Ramos (cell line): ENCODE results near the gene PLA2G6.

ENCODE experiments used
- in situ Hi-C: fragments of 300-500 bp; cut with MboI; formaldehyde crosslinking; loops from one replicate; pipeline ENCODE4 v1.14.3; 2022; ENCODE audit warnings: low sequenced_read_pairs; ENCODE audit not compliant: unreplicated experiment

The PLA2G6 gene

GRCh38 chr22:38078046-38078840, 103.4 kb downstream of the PLA2G6 start:
- in situ Hi-C loops = no loop called here

GRCh38 chr22:38077595-38077994, 104.0 kb downstream of the PLA2G6 start:
- in situ Hi-C loops = no loop called here

DNA sequence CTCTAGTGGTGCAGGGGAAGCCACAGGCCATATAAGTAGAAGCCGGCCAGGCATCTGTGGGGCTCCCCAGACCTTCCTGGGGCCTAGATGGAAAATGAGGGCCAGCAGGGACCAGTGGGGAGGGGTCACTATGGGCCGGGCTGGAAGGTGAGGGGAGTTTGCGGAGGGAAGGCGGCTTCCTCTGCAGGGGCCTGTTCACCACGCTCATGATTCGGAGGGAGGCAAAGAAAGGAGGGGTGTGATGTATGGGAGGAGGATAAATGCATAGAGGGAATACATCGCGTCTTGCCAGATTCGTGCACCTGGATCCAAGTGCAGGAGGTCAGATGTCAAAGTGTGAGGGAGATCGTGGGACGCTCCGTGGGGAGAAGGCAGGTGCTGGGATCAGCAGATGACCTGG, 104.5 kb downstream of the PLA2G6 start:
- in situ Hi-C loops = no loop called here

DNA sequence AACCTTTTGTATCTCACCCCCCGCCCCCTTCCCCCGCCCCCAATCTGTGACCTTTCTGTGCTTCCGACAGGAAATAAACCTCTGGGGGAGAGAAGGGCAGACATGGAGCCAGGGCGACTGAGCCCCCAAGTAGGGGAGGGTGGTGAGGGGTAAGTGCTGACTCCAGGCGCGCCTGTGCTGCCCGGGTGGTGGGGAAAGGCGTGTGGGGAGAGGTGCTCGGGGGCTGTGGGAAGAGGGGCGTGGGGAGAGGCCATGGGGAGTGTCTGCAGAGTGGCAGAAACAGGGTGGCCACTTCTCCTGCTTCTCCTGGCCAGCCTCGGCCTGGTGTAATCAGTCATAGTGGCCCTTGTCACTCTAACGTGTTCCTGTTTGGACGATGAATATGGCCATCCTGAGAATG, 105.7 kb downstream of the PLA2G6 start:
- in situ Hi-C loops = no loop called here

- in situ Hi-C loops = no loop called here
Measured at GRCh38 chr22:38075105-38075825, 106.4 kb downstream of the PLA2G6 start.

- in situ Hi-C loops = no loop called here
Measured at GRCh38 chr22:38074181-38075104, 107.2 kb downstream of the PLA2G6 start.

DNA sequence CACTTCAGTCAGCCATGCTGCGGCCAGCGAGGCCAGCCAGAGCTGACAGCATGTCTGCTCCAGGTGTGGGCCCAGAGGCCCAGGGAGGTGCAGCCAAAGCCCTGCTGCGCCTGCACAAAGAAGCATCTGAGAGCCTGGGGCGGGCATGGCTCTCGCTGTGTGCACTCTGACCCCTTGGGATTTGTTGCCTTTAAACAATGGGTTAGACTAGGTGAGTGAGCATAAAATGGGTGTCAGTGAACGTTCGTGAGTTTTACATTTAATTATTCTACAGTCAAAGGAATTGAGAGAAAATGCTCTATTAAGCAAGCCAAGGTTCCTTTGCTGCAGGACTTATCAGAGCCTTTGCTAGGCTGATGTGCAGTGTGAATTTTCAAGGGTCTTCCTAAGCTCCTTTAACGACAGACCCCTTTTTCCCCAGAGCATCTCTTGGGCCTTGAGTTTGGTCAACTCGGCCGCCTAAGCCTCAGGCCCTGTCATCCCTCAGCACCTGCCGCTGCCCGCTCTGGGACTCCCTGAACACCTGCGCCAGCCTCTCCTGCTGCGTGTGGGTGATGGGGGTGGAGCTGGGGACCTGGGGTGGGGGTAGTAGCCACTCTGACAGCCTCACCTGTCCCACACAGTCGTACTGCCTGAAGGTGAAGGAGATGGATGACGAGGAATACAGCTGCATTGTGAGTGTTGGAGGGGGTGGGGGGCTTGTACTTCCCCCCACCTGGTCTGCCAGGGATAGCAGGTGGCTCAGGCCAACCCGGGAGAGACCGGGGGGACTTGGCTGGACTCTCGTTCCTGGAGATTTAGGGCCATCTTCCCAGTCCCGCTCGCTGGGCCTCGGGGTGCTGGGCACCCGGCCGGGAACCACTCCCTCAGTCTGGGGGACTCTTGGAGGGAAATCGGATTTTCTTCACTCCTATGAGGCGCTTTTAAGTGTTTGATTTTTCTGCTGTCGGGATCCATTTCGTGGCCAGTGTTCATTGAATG, 108.2 kb downstream of the PLA2G6 start:
- in situ Hi-C loops = no loop called here

DNA sequence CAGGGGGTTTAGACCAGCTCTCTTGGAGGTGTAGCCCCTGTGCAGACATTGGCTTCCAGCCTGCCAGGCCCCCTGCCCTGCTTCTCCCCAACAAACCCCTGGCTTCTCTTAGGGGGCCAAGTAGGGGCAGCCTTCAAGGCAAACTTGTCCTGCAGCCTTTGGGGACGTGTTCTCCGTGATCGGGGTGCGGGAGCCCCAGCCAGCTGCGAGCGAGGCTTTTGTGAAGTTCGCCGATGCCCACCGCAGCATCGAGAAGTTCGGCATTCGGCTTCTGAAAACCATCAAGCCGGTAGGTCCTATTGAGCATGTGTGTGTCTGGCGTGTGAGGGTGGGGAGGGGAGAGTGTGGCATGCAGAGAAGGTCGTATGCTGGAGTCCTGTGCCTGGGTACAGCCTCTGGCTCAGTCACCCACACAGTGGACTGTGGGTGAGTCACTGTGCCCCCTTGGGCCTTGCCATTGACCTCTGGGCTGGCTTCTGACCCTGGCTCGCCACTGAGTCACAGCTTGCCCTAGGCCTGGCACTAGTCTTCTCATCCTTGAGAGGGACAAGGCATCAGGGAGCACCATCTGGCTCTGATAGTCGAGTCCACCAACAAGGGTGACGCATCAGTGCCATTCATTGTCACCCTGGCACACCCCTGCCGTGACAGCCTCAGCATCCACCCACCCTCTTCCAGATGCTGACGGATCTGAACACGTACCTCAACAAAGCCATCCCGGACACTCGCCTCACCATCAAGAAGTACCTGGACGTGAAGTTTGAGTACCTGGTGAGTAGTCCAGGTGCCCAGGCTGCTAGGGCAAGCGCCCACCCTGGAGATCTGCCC, 109.1 kb downstream of the PLA2G6 start:
- in situ Hi-C loops = no loop called here

DNA sequence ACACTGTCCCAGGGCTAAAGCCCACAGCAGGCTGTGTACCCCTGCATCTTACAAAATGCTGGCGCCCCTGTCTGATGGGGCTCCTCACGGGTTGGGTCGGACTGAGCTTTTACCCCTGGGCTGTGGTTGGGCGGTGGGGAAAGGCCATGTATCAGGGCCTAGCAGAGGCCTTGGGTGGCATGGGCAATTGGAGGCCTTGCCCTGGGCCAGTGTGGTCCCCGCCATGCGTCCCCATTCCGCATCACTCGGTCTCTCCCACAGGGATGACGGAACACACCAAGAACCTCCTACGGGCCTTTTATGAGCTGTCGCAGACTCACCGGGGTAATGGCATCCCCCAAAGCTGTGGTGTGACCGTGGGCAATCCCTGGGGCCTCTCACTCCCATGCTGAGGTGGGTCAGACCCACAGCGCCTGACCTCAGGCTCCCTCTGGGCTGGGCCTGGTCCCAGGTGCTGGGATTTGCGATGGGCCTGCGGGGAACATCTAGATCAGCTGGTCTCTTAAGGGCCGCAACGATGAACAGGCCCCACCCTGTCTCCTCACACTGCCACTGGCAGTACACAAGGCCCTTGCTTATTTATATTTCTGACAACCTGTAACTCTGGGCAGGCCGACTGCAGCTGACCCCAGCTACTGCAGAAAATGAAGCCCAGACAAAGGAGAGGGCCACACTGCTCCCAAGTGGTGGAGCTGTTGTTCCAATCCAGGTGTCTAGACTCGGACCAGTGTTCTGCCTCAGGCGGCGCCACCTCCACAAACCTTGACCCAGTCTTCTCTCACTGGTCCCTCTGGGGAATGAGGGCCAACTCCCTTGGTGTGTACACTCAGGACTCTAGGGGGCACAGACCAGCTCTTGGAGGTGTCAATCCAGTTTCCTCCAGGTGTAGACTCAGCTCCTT, 110.0 kb downstream of the PLA2G6 start:
- in situ Hi-C loops = no loop called here

DNA sequence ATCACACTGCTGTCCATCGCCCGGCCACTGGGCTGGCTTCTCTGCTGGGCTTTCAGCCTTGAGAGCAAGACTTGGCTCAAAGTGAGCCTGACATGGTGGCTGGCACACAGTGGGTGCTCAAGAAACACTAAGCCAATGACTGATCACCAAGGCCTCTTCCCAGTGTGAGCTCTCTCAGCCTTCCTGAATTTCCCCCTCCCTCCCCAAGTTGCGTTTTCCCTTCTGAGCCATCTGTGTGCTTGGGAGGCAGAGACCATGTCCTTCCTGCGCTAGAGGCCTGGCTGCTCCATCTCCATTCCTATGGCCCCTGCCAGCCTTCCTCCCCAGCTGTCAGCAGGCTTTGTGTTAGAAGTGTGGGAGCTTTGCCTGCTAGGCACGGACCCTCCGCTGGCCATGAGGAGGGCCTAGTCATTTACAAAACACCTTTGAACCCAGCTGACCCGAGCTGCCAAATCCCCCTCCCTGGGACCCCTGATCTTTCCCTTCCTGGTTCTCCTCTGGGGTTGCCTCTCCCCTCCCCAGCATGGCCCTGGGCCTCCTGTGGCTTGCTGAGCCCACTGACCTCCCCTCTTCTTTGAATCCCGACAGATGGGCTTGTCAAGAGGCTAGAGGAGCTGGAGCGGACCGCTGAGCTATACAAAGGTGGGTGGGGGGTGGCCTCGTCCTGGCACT, 111.2 kb downstream of the PLA2G6 start:
- in situ Hi-C loops = no loop called here

DNA sequence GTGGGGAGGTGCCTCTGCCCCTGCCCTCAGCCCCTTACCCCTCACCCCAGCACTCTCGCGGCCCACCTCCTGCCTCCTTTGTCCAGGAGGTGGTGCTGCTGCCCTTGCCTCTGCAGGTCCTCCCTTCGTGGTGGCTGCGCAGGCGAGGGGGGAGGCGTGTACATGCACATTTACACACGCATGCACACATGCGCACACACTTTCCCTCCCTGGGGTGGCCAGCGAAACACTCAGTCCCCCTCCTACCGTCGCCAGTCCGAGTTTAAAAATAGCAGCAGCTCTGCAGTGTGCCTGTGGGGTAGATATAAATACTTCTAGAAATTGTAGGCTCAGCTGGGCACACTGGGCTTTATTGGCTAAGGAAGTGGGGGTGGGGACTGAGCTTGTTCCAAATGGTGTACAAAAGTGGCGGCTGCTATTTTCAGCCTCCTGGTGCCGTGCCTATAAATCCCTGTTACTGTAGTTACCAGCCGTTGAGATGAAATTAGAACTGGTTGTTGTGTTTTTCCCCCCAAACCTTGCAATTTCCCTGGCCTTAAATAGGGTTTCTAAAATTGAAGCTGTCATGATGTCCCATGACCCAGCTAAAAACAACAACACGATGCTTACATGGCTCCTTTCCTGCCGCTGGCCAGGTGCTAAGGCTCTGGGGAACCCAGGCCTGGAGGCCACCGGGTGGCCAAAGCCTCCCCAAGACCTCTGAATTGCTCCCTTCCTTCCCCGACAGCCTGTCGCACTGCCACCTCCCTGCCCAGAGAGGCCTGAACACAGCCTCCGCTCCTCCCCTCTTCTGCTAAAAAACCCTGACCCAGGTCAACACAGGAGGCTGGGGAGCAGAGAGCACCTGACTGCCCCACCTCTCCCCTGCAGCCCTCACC, 112.0 kb downstream of the PLA2G6 start:
- in situ Hi-C loops = no loop called here

DNA sequence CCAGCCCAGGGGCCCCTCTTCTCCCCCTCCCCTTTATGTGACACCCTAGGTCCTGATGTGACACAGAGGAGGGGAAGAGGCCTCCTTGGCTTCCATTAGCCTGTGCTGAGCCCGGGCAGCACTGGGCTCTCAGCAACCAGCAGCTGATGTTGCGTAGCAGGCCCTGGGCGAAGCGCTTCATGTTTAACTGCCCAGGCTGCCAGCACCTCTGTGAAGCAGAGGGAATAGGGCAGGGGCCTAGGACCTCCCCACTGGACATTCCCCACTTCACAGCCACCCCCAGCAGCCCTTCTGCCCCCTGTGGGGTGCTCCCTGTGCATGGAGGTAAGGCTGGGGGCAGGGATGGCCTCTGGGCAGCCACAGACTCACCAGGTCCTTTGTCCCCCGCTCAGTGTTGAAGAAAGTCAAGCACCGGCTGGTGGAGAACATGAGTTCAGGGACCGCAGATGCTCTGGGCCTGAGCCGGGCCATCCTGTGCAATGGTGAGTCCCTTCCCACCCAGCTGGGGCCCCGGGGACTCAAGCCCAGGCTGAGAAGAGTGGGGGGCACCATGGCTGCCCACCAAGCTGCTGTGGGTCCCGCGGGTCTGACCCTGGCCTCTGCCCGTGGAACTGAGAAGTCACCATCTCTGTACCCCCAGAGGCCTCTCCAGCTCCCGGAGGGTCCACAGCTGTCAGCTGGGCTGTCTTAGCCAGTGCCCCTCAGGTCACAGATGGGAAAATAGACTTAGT, 112.8 kb downstream of the PLA2G6 start:
- in situ Hi-C loops = no loop called here

GRCh38 chr22:38067761-38068360, 113.8 kb downstream of the PLA2G6 start:
- in situ Hi-C loops = no loop called here

DNA sequence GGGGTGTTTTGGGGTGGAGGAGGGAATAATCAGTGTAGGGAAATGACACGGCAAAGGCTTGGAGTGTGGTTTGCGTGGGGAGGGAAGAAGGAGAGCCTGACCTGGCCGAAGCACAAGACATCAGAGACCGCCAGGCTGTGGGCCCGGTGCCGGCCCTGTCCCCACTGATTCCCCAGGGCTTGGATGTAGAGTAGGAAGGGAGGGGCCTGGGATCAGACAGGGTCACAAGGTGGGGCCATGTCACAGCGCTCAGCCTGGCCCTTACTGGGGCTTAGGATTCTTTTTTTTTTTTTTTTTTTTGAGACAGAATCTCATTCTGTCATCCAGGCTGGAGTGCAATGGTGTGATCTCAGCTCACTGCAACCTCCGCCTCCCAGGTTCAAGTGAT, 114.6 kb downstream of the PLA2G6 start:
- in situ Hi-C loops = no loop called here

DNA sequence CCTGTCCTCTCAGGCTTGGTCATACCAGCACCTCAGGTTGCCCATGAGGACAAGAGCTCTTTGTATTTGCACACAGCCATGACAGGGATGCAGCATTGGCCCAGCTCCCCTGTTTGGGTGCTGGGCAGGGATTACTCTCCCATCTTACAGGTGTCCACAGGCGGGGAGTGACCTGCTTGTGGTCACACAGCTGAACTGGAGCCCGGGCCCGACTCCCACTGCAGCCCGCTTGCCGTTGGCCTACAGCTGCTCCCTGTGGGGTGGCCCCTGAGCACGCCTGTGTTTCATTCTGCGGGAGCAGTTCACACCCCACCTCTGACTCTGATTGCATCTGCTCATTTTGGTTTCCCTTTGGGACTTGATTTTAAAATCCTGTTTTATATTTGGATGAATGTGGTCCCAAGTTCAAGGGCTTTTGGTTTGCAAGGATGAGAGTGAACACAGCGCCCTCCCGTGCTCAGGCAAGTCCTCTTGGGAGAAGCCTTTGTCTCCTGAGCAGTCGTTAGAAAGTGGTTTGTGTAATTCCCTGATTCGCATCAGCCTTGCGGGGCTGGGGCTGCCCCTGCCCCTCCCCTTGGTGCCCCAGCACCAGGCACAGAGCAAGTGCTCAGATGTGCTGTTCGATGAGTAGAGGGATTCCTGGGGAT, 115.1 kb downstream of the PLA2G6 start:
- in situ Hi-C loops = no loop called here
